Astrocyte (in vitro differentiated cells and primary cell): ENCODE measurements around the gene FOXB1.

Source experiments
- CTCF ChIP-seq: IDR thresholded peaks from 2 replicates; pipeline ENCODE4 v1.5.1; 2011; ENCODE audit warnings: low read depth, mild to moderate bottlenecking, inconsistent platforms, low read length, moderate library complexity; ENCODE audit not compliant: insufficient read depth
- EZH2 ChIP-seq: IDR thresholded peaks from 2 replicates; pipeline ENCODE4 v1.6.1; 2012; ENCODE audit warnings: mild to moderate bottlenecking, low read length, inconsistent platforms; ENCODE audit not compliant: insufficient read depth

- no peak for TF ChIP-seq EZH2
- TF ChIP-seq CTCF, result no peak
Measured at GRCh38 chr15:59991834-59992233, 12.3 kb upstream of the FOXB1 start.
